HG03060 (cell line): ENCODE measurements around the gene C1QTNF6.

Source experiments
- ATAC-seq: cut with Tn5 transposase; IDR thresholded peaks from one replicate; pipeline ENCODE4 v1.9.1; 2021; ENCODE audit warnings: low read depth, moderate number of reproducible peaks; ENCODE audit not compliant: unreplicated experiment

C1QTNF6 gene

GRCh38 chr22:37146507-37147180, 41.4 kb downstream of the C1QTNF6 start:
- no peak for ATAC-seq

GRCh38 chr22:37146051-37146385, 42.0 kb downstream of the C1QTNF6 start:
- ATAC-seq, result no peak

- no peak for ATAC-seq
These were observed 42.6 kb downstream of the C1QTNF6 start for GRCh38 chr22:37145180-37146050.

- no peak for ATAC-seq
These were observed 43.9 kb downstream of the C1QTNF6 start for GRCh38 chr22:37144180-37144554.

- no peak for ATAC-seq
These were observed 46.1 kb downstream of the C1QTNF6 start for GRCh38 chr22:37141971-37142370.

- no peak for ATAC-seq
These were observed 46.6 kb downstream of the C1QTNF6 start for GRCh38 chr22:37141476-37141875.

GRCh38 chr22:37140686-37141323, 47.2 kb downstream of the C1QTNF6 start:
- ATAC-seq, result no peak

- ATAC-seq, result no peak
These were observed 48.3 kb downstream of the C1QTNF6 start for GRCh38 chr22:37139762-37140161.

- no peak for ATAC-seq
These were observed 49.0 kb downstream of the C1QTNF6 start for GRCh38 chr22:37138849-37139561.

GRCh38 chr22:37137903-37138665, 50.0 kb downstream of the C1QTNF6 start:
- ATAC-seq, result no peak

- no peak for ATAC-seq
These were observed 50.9 kb downstream of the C1QTNF6 start for GRCh38 chr22:37137131-37137530.

GRCh38 chr22:37135023-37135422, 53.0 kb downstream of the C1QTNF6 start:
- ATAC-seq, result no peak

- no peak for ATAC-seq
These were observed 54.6 kb downstream of the C1QTNF6 start for GRCh38 chr22:37133304-37134018.

GRCh38 chr22:37132773-37133172, 55.3 kb downstream of the C1QTNF6 start:
- ATAC-seq, result no peak
